Fibroblast of lung (primary cell): ENCODE results near the gene CCNI.

Experiments used
- CTCF ChIP-seq, 2 donors: IDR thresholded peaks in 1 of 2; conservative IDR thresholded peaks in 1 of 2; 1 replicate in 1 of 2; 2 replicates in 1 of 2; pipeline ENCODE4 v1.5.1; 2011 to 2012; ENCODE audit warnings: low read length in 2 of 2, control low read depth in 1 of 2, inconsistent platforms in 1 of 2, low read depth in 1 of 2, mild to moderate bottlenecking in 1 of 2
- EZH2 ChIP-seq: IDR thresholded peaks from 2 replicates; pipeline ENCODE4 v1.5.1; 2012; ENCODE audit warnings: low read length, control low read depth, mild to moderate bottlenecking; ENCODE audit errors: missing control alignments

GRCh38 chr4:77045490-77045889, 30.3 kb downstream of the CCNI start:
- TF ChIP-seq CTCF (conservative IDR thresholded peaks at IDR 0.05 in 1 of 2, IDR thresholded peaks at IDR 0.05 in 1 of 2; ENCODE audit: low read depth in 1 of 2, low read length in 2 of 2) (peak in 1 of 2 donors; percentile 32), EZH2 (no peak)
